ENCODE results near the gene SRRM2. TPM values are rescaled to one million over a fixed set of nuclear protein-coding genes. Genes with fewer than 3 reads are reported as not detected.

Gene SRRM2
- total and polyA plus RNA-seq, 9 of the 15 experiments (the other 6 are each of a cell fraction or from before 2014, with no cell fraction given): 26.7 to 563 (median 81.1) TPM

DNA sequence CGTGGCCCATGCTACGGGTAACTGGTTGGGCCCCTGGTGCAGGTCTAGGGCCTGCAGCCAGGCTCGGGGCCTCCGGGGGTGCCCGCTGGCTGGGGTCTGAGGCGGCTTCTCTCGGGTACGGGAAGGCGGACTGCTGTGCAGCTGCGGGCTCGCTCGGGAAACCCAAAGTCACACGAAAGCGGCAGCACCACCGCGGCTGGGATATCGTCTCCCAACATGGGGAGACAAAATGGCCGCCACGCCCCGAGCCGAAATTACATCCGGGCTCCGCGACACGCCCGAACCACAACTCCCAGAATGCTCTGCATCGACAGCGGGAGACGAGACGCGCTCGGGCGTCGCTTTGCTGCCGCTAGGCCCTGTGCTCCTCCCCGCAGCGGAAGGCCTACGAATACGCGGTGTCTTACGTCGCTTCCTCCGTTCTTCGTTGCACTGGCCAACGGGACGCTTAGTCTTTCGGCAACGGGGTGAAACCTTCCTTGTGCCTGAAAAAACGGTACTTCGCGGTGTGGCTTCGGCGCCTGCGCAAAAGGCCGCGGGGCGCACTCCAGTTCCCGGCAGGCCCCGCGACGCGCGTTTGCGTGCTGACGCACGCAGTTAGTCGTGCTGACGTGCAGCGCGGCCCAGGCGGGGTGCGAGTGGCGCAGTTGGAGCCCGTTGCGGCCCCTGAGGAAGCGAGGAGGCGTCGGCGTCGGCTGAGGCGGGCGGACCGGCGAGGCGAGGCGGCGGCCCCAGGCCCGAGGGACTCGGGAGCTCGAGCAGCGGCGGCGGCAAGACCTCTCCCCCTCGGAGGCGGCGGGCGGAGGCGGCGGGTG is at the start of gene SRRM2 (continued):
- 0 out of 2 replicates have a peak, but pooled peaks have one; percentile 27 for TF ChIP-seq PHB (CRISPR knock-in tag; IDR thresholded peaks at IDR 0.05)
- TF ChIP-seq RBM17 (IDR thresholded peaks at IDR 0.05; ENCODE audit: borderline replicate concordance, low read depth, low read length): no peak
- peak; percentile 49; the same call in 1 of the 2 replicates for TF ChIP-seq HDAC2 (IDR thresholded peaks at IDR 0.05)
- peak; percentile 90 for TF ChIP-seq CREM (IDR thresholded peaks at IDR 0.05; ENCODE audit: low read depth)
- TF ChIP-seq KAT8 (IDR thresholded peaks at IDR 0.05; ENCODE audit: low read depth): peak; percentile 87
- peak; percentile 34; the same call in 1 of the 2 replicates for TF ChIP-seq SOX6 (IDR thresholded peaks at IDR 0.05)
- no peak for TF ChIP-seq ZFP30 (CRISPR knock-in tag; IDR thresholded peaks at IDR 0.05; ENCODE audit: borderline replicate concordance)
- peak; percentile 97 for TF ChIP-seq NCOA6 (IDR thresholded peaks at IDR 0.05)
- TF ChIP-seq, protein P1, sequence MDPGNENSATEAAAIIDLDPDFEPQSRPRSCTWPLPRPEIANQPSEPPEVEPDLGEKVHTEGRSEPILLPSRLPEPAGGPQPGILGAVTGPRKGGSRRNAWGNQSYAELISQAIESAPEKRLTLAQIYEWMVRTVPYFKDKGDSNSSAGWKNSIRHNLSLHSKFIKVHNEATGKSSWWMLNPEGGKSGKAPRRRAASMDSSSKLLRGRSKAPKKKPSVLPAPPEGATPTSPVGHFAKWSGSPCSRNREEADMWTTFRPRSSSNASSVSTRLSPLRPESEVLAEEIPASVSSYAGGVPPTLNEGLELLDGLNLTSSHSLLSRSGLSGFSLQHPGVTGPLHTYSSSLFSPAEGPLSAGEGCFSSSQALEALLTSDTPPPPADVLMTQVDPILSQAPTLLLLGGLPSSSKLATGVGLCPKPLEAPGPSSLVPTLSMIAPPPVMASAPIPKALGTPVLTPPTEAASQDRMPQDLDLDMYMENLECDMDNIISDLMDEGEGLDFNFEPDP (CRISPR knock-in tag; IDR thresholded peaks at IDR 0.05): no peak
- peak; percentile 31; the same call in 1 of the 2 replicates for TF ChIP-seq POLR2AphosphoS2 (IDR thresholded peaks at IDR 0.05; ENCODE audit: low read length)
- 0 out of 2 replicates have a peak, but pooled peaks have one; percentile 33 for TF ChIP-seq CBFB (CRISPR knock-in tag; IDR thresholded peaks at IDR 0.05)
- TF ChIP-seq MCM3 (IDR thresholded peaks at IDR 0.05): no peak
- peak; percentile 69 for TF ChIP-seq FIP1L1 (IDR thresholded peaks at IDR 0.05; ENCODE audit: low read depth, low read length, poor library complexity, severe bottlenecking)
- TF ChIP-seq HMG20B (CRISPR knock-in tag; IDR thresholded peaks at IDR 0.05): no peak
- peak; percentile 58 for TF ChIP-seq NFIC (IDR thresholded peaks at IDR 0.05)
- TF ChIP-seq, protein P2, sequence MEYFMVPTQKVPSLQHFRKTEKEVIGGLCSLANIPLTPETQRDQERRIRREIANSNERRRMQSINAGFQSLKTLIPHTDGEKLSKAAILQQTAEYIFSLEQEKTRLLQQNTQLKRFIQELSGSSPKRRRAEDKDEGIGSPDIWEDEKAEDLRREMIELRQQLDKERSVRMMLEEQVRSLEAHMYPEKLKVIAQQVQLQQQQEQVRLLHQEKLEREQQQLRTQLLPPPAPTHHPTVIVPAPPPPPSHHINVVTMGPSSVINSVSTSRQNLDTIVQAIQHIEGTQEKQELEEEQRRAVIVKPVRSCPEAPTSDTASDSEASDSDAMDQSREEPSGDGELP (CRISPR knock-in tag; IDR thresholded peaks at IDR 0.05; ENCODE audit: borderline replicate concordance): peak; percentile 73
- TF ChIP-seq MCM2 (IDR thresholded peaks at IDR 0.05; ENCODE audit: low read depth): no peak
- TF ChIP-seq EGR1 (conservative IDR thresholded peaks at IDR 0.05): peak; percentile 87
- TF ChIP-seq SMARCA5 (IDR thresholded peaks at IDR 0.05): no peak
- TF ChIP-seq HMGN3 (IDR thresholded peaks at IDR 0.05; ENCODE audit: borderline replicate concordance, extremely low read depth, insufficient read length, low read depth, low read length): peak; percentile 37
